DND-41 (cell line): ENCODE results near the gene TMEM14B.
"Not testable (repeated sequence)": the region's sequence is repeated elsewhere in the genome, so short reads cannot be mapped to it uniquely, and the experiment has no call there.

Experiments used
- ATAC-seq: fragments of 200-7000 bp; cut with Tn5 transposase; 3 replicates; pipeline ENCODE4 v1.9.1; 2021; ENCODE audit warnings: low read depth; ENCODE audit not compliant: insufficient read depth
- DNase-seq: peaks from one replicate; pipeline ENCODE4 v3.0.0-alpha.2; 2020
- H2AFZ ChIP-seq: 2 replicates; pipeline ENCODE4 v1.6.0; 2012; ENCODE audit warnings: low read depth, low read length
- H3K27ac ChIP-seq: 2 replicates; pipeline ENCODE4 v1.5.1; 2012; ENCODE audit warnings: low read length, inconsistent platforms
- H3K27me3 ChIP-seq: fragments of 200-600 bp; sonication (generic); 2 replicates; pipeline ENCODE4 v1.6.0; 2012; ENCODE audit warnings: low read length, mild to moderate bottlenecking, inconsistent platforms; ENCODE audit not compliant: insufficient read depth, poor library complexity
- H3K36me3 ChIP-seq: 2 replicates; pipeline ENCODE4 v1.5.1; 2012; ENCODE audit warnings: low read length, inconsistent platforms; ENCODE audit not compliant: insufficient read depth
- H3K4me1 ChIP-seq: 2 replicates; pipeline ENCODE4 v1.5.1; 2012; ENCODE audit warnings: mild to moderate bottlenecking, low read length; ENCODE audit not compliant: insufficient read depth
- H3K4me2 ChIP-seq: 2 replicates; pipeline ENCODE4 v1.6.0; 2012; ENCODE audit warnings: mild to moderate bottlenecking, moderate library complexity, low read length, inconsistent platforms; ENCODE audit not compliant: insufficient read depth
- H3K4me3 ChIP-seq, 2 experiments: fragments of 200-600 bp in 1 of 2; shearing (Covaris generic) in 1 of 2; 2 replicates each; pipeline ENCODE4 v1.5.1; 2012 to 2016; ENCODE audit warnings: inconsistent platforms in 2 of 2, low read length in 2 of 2, mild to moderate bottlenecking in 2 of 2, low read depth in 1 of 2, moderate library complexity in 1 of 2
- H3K79me2 ChIP-seq: 2 replicates; pipeline ENCODE4 v1.6.0; 2012; ENCODE audit warnings: low read length, inconsistent platforms; ENCODE audit not compliant: insufficient read depth
- H3K9ac ChIP-seq: 2 replicates; pipeline ENCODE4 v1.6.0; 2012; ENCODE audit warnings: low read depth, mild to moderate bottlenecking, inconsistent platforms, low read length, moderate library complexity
- H3K9me3 ChIP-seq: 2 replicates; pipeline ENCODE4 v1.5.1; 2012; ENCODE audit warnings: low read length, moderate library complexity, mild to moderate bottlenecking, inconsistent platforms; ENCODE audit not compliant: insufficient read depth, severe bottlenecking
- H4K20me1 ChIP-seq: 2 replicates; pipeline ENCODE4 v1.6.0; 2012; ENCODE audit warnings: low read length; ENCODE audit not compliant: insufficient read depth
- CTCF ChIP-seq: IDR thresholded peaks from 2 replicates; pipeline ENCODE4 v1.5.1; 2012; ENCODE audit warnings: borderline replicate concordance, low read length, moderate library complexity, mild to moderate bottlenecking; ENCODE audit not compliant: poor library complexity, severe bottlenecking; ENCODE audit errors: extremely low read depth
- EZH2 ChIP-seq: IDR thresholded peaks from 3 replicates; pipeline ENCODE4 v1.6.1; 2012; ENCODE audit warnings: borderline replicate concordance, low read depth, mild to moderate bottlenecking, moderate library complexity, low read length, inconsistent platforms; ENCODE audit not compliant: severe bottlenecking

TMEM14B gene

GRCh38 chr6:10733151-10733715 lies 14.4 kb upstream of the TMEM14B start:
- ATAC-seq (peak; percentile 50; the same call in 2 of the 3 replicates), DNase-seq (no peak)
- Histone ChIP-seq H3K9me3 (no peaks in the 10 kb centered on the region), H3K36me3 (peaks cover 47% of the 10 kb centered on the region), H3K27ac (no peak overlapping the region), H3K4me3 (no peak overlapping the region), H4K20me1 (no peaks in the 10 kb centered on the region), H3K9ac (no peak overlapping the region), H3K79me2 (peaks cover 1% of the 10 kb centered on the region; the same call in 1 of the 2 replicates), H3K27me3 (no peaks in the 10 kb centered on the region), H3K4me2 (no peak overlapping the region), H3K4me1 (no peaks in the 10 kb centered on the region), H2AFZ (no peak overlapping the region)
- TF ChIP-seq EZH2 (no peak), CTCF (no peak)

- peaks cover 41% of the 10 kb centered on the region for H3K36me3 ChIP-seq
- TF ChIP-seq CTCF: no peak
- H3K9ac ChIP-seq: no peak overlapping the region
- no peaks in the 10 kb centered on the region for H3K4me1 ChIP-seq
- H3K4me3 ChIP-seq: no peak overlapping the region
- ATAC-seq: no peak
- no peak overlapping the region for H3K4me2 ChIP-seq
- H3K9me3 ChIP-seq: no peaks in the 10 kb centered on the region
- no peak overlapping the region for H2AFZ ChIP-seq
- no peaks in the 10 kb centered on the region for H3K79me2 ChIP-seq
- H4K20me1 ChIP-seq: no peaks in the 10 kb centered on the region
- no peak overlapping the region for H3K27ac ChIP-seq
- no peaks in the 10 kb centered on the region for H3K27me3 ChIP-seq
- no peak for DNase-seq
These were observed 13.7 kb upstream of the TMEM14B start for GRCh38 chr6:10733863-10734262.

- no peak for DNase-seq
- Histone ChIP-seq H3K27ac (no peak overlapping the region), H3K9ac (no peak overlapping the region), H2AFZ (no peak overlapping the region), H3K79me2 (no peaks in the 10 kb centered on the region), H3K4me2 (no peak overlapping the region), H4K20me1 (no peaks in the 10 kb centered on the region), H3K4me1 (no peaks in the 10 kb centered on the region), H3K9me3 (no peaks in the 10 kb centered on the region), H3K36me3 (peaks cover 17% of the 10 kb centered on the region; the same call in 1 of the 2 replicates), H3K27me3 (no peaks in the 10 kb centered on the region), H3K4me3 (no peak overlapping the region)
- no peak for ATAC-seq
- TF ChIP-seq CTCF (no peak), EZH2 (no peak)
These were observed 10.9 kb upstream of the TMEM14B start for GRCh38 chr6:10736731-10737130.

- H3K9me3 ChIP-seq: no peaks in the 10 kb centered on the region
- TF ChIP-seq CTCF: no peak
- TF ChIP-seq EZH2: no peak
- H3K79me2 ChIP-seq: no peaks in the 10 kb centered on the region
- DNase-seq: no peak
- no peak for ATAC-seq
- no peak overlapping the region for H2AFZ ChIP-seq
- H4K20me1 ChIP-seq: no peaks in the 10 kb centered on the region
- H3K27me3 ChIP-seq: no peaks in the 10 kb centered on the region
- H3K36me3 ChIP-seq: no peaks in the 10 kb centered on the region; the same call in 1 of the 2 replicates
- no peak overlapping the region for H3K4me2 ChIP-seq
- no peak overlapping the region for H3K9ac ChIP-seq
- no peak overlapping the region for H3K27ac ChIP-seq
- H3K4me3 ChIP-seq: no peak overlapping the region
- H3K4me1 ChIP-seq: no peaks in the 10 kb centered on the region
These were observed 7.5 kb upstream of the TMEM14B start for GRCh38 chr6:10740061-10740460.

GRCh38 chr6:10741643-10742042 lies 6.0 kb upstream of the TMEM14B start:
- H3K4me2 ChIP-seq, H3K27me3 ChIP-seq, H3K79me2 ChIP-seq, ATAC-seq, DNase-seq, H3K9ac ChIP-seq, H4K20me1 ChIP-seq, H3K9me3 ChIP-seq, H3K4me3 ChIP-seq, H3K27ac ChIP-seq, H3K4me1 ChIP-seq, H2AFZ ChIP-seq, H3K36me3 ChIP-seq: not testable (repeated sequence)
